Large intestine (tissue), 3 donors: ENCODE data around the gene WWC1. TPM values are rescaled to one million over a fixed set of nuclear protein-coding genes. Genes with fewer than 3 reads are reported as not detected.

Source experiments
- DNase-seq, 2 donors: peaks; one replicate each; pipeline versions ENCODE4 v3.0.0 to v3.0.0-alpha.2; 2013
- H3K27ac ChIP-seq: one replicate; pipeline ENCODE4 v1.5.1; 2013; ENCODE audit warnings: low read length
- H3K27me3 ChIP-seq: 2 replicates; pipeline ENCODE4 v1.6.1; 2013; ENCODE audit warnings: low read length; ENCODE audit not compliant: control insufficient read depth, insufficient read depth
- H3K36me3 ChIP-seq: 2 replicates; pipeline ENCODE4 v1.6.1; 2013; ENCODE audit warnings: low read length; ENCODE audit not compliant: control insufficient read depth, insufficient read depth
- H3K4me1 ChIP-seq: one replicate; pipeline ENCODE4 v1.6.1; 2013; ENCODE audit warnings: low read length; ENCODE audit not compliant: control insufficient read depth, insufficient read depth
- H3K4me3 ChIP-seq: one replicate; pipeline ENCODE4 v1.5.1; 2013; ENCODE audit warnings: low read length
- H3K9me3 ChIP-seq: one replicate; pipeline ENCODE4 v1.6.1; 2013; ENCODE audit warnings: mild to moderate bottlenecking, low read depth, low read length, moderate library complexity; ENCODE audit not compliant: control insufficient read depth
- WGBS: methylation state at CpG from one replicate; pipeline ENCODE4 v1.1.5; 2013; ENCODE audit warnings: low lambda C conversion rate; ENCODE audit not compliant: insufficient coverage; 5-methylcytosine and 5-hydroxymethylcytosine counted together
- polyA plus RNA-seq: library from polyadenylated mRNA; unstranded; fragments of 120-200 nt; gene quantifications from one replicate; pipeline ENCODE4 v1.2.1, GENCODE V29; 2013

WWC1 gene
- polyA plus RNA-seq, 1 donor = 28.6 TPM

DNA sequence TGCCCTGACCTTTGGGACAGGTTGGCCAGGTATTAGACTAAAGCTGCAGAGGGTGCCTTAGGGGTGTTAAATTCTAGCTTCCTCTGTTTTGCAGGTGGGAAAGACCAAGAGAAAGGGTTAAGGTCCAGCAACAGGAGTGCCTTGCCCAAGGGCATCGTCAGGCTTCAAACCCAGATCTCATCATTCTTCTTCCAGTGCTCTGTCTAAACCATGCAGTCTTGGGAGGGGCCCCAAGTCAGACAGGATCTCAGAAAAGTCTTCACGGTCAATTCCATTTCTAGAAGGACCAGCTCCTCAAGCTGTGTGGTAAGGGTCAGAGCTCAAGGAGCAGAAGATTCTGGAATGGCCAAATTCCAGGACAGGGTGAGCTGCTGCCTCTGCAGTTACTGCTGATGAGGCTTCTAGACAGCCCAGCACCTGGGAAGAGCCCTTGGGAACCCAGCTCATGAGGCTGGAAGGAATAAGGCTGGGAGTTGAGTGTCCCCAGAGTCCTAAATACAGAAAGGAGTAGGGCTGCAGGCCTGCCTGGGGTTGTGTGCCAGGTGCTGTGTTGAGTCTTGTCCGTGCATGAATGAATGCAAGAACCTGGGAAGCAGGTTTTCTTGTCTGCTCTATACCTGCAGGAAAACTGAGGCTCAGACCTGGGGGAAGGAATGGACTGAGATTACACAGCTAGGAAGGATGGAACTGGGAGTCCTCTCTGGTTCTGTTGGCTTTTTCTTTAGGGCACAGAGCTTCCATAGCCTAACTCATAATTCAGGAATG is 69.3 kb downstream of the WWC1 start:
- no peaks in the 10 kb centered on the region for H3K9me3 ChIP-seq
- no peaks in the 10 kb centered on the region for H3K27me3 ChIP-seq
- H3K27ac ChIP-seq = no peak overlapping the region
- DNase-seq = no peak
- H3K4me3 ChIP-seq = no peak overlapping the region
- peaks cover 27% of the 10 kb centered on the region for H3K4me1 ChIP-seq
- no peaks in the 10 kb centered on the region for H3K36me3 ChIP-seq
- WGBS = no CpG with 5 or more reads among the region's 3 CpGs

GRCh38 chr5:168362097-168362885 is 70.8 kb downstream of the WWC1 start:
- DNase-seq = peak; percentile 45 to 78
- Histone ChIP-seq H3K27ac (no peak overlapping the region), H3K27me3 (no peaks in the 10 kb centered on the region), H3K4me3 (no peak overlapping the region), H3K4me1 (peaks cover 27% of the 10 kb centered on the region), H3K36me3 (no peaks in the 10 kb centered on the region), H3K9me3 (no peaks in the 10 kb centered on the region)
- WGBS = no CpG with 5 or more reads among the region's 3 CpGs

GRCh38 chr5:168364151-168364661 is 72.8 kb downstream of the WWC1 start:
- no peak for DNase-seq
- peaks cover 27% of the 10 kb centered on the region for H3K4me1 ChIP-seq
- H3K27me3 ChIP-seq = no peaks in the 10 kb centered on the region
- WGBS = no CpG with 5 or more reads among the region's 11 CpGs
- H3K4me3 ChIP-seq = no peak overlapping the region
- H3K9me3 ChIP-seq = no peaks in the 10 kb centered on the region
- H3K36me3 ChIP-seq = no peaks in the 10 kb centered on the region
- peak overlapping the region; percentile 64 for H3K27ac ChIP-seq

GRCh38 chr5:168364750-168365550 is 73.5 kb downstream of the WWC1 start:
- Histone ChIP-seq H3K36me3 (no peaks in the 10 kb centered on the region), H3K4me3 (no peak overlapping the region), H3K9me3 (no peaks in the 10 kb centered on the region), H3K27ac (peak overlapping the region; percentile 64), H3K27me3 (no peaks in the 10 kb centered on the region), H3K4me1 (peaks cover 27% of the 10 kb centered on the region)
- DNase-seq = peak; percentile 44 to 77
- WGBS = no CpG with 5 or more reads among the region's 12 CpGs

DNA sequence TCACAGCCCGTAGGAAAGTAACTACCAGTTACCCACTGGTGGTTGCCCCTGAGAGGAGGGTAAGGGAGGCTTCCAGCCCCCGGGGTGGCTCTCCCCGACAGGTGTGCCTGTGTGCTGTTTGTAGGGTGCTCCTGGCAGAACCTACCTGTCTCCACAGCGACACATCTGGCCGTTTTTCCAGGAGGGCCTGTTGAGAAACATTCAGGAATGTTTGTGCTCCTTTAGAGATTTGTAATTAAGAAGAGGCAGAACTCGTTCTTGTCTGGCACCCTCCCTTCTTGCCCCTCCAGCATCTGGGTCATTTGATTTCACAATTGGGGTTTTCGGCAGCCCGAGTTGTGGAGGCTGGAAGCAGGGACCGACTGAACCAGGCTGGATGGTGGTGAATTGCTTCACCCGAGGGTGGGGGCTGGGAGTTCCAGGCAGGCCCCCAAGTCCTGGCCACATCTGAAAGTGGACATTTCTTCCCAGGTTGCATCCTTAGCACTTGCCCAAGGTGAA is 74.2 kb downstream of the WWC1 start:
- no peak overlapping the region for H3K4me3 ChIP-seq
- no CpG with 5 or more reads among the region's 10 CpGs for WGBS
- H3K4me1 ChIP-seq = peaks cover 27% of the 10 kb centered on the region
- no peaks in the 10 kb centered on the region for H3K27me3 ChIP-seq
- H3K27ac ChIP-seq = peak overlapping the region; percentile 64
- no peaks in the 10 kb centered on the region for H3K36me3 ChIP-seq
- DNase-seq = peak; percentile 30 to 63
- H3K9me3 ChIP-seq = no peaks in the 10 kb centered on the region

DNA sequence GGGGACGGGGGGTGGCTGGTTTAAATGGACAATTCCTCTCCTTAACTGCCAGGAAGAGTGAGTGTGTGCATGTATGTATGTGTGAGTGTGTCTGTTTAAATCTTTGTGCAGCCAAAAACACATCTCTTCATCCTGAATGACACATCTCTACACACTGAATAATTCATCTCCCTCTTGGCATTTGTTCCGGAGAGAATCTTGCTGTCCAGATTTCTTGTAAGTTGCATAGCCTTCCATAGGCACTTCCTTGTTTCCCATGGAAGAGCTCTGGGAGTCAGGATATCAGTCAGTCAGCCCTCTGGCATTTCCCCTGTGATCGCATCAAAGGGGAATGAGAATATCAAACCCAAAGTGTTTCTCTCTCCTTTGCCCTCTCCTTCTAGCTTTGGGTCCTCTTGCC is 74.7 kb downstream of the WWC1 start:
- Histone ChIP-seq H3K27ac (peak overlapping the region; percentile 64), H3K9me3 (no peaks in the 10 kb centered on the region), H3K4me1 (peaks cover 28% of the 10 kb centered on the region), H3K4me3 (no peak overlapping the region), H3K27me3 (no peaks in the 10 kb centered on the region), H3K36me3 (no peaks in the 10 kb centered on the region)
- no peak for DNase-seq
- WGBS = no CpG with 5 or more reads among the region's 3 CpGs

- Histone ChIP-seq H3K36me3 (no peaks in the 10 kb centered on the region), H3K4me1 (peaks cover 20% of the 10 kb centered on the region), H3K27me3 (no peaks in the 10 kb centered on the region), H3K9me3 (no peaks in the 10 kb centered on the region), H3K27ac (no peak overlapping the region), H3K4me3 (no peak overlapping the region)
- no peak for DNase-seq
- no CpG with 5 or more reads among the region's 3 CpGs for WGBS
These were observed 77.4 kb downstream of the WWC1 start for GRCh38 chr5:168368854-168369253.

DNA sequence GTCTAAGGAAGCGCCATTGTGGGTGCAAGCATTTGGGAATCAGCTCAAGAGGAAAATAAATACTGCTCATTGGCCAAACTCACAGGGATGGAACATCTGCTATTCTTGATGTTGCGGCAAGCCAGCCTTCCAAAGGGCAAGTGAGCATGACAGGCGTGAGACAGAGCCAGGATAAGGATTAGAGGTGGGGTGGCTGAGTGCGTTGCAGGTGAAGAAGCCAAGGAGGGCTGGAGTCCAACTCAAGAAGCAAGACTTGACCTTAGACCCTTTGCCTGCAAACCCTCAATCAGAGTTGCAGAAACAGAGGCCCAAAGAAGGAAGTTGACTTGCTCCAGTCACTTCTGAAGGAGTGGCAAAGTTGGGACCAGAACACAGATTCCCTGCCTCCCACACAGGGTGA is 79.4 kb downstream of the WWC1 start:
- Histone ChIP-seq H3K9me3 (no peaks in the 10 kb centered on the region), H3K4me3 (no peak overlapping the region), H3K27me3 (no peaks in the 10 kb centered on the region), H3K36me3 (no peaks in the 10 kb centered on the region), H3K27ac (peak overlapping the region; percentile 18), H3K4me1 (peaks cover 5% of the 10 kb centered on the region)
- no CpG with 5 or more reads among the region's 4 CpGs for WGBS
- peak; percentile 50 to 79 for DNase-seq

DNA sequence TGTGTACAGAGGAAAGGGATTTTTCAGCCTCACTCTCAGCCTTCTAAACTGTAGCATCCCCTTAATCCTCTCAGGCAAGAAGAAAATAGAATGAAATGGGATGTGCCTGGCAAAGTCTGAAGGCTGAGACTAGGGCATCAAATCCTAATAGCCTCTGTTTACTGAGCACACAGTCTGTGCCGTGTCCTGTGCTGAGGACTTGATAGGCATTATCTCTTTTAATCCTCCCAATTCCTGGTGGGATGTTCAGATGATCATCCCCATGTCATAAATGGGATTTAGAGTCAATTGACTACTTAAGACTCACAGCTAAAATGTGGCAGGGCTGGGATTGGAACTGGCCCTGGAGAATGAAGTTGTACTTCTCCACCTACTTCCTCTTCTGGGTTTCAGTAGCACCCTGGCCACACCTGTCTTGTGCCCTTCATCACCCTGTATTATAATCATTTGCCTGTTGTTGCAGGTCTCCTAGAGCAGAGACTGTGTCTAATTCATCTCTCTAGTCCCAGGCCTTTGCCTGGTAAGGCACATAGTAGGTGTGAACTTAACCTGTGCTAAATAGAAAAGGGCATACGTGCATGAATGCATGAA is 81.0 kb downstream of the WWC1 start:
- peaks cover 5% of the 10 kb centered on the region for H3K4me1 ChIP-seq
- WGBS = 100% methylated on average over 1 of the region's 2 CpGs
- H3K4me3 ChIP-seq = no peak overlapping the region
- no peaks in the 10 kb centered on the region for H3K27me3 ChIP-seq
- no peak overlapping the region for H3K27ac ChIP-seq
- DNase-seq = no peak
- no peaks in the 10 kb centered on the region for H3K9me3 ChIP-seq
- no peaks in the 10 kb centered on the region for H3K36me3 ChIP-seq
